ENCODE results near the gene UQCR11.
"Not testable (repeated sequence)": the region's sequence is repeated elsewhere in the genome, so short reads cannot be mapped to it uniquely, and the experiment has no call there.

The UQCR11 gene

GRCh38 chr19:1605236-1606137 lies at the start of gene UQCR11:
Gene UQCR11, minus strand, starts transcription at chr19:1605462. Its CDS starts 53 bp downstream, at chr19:1605409.
- peak; percentile 91 for DNase-seq

DNA sequence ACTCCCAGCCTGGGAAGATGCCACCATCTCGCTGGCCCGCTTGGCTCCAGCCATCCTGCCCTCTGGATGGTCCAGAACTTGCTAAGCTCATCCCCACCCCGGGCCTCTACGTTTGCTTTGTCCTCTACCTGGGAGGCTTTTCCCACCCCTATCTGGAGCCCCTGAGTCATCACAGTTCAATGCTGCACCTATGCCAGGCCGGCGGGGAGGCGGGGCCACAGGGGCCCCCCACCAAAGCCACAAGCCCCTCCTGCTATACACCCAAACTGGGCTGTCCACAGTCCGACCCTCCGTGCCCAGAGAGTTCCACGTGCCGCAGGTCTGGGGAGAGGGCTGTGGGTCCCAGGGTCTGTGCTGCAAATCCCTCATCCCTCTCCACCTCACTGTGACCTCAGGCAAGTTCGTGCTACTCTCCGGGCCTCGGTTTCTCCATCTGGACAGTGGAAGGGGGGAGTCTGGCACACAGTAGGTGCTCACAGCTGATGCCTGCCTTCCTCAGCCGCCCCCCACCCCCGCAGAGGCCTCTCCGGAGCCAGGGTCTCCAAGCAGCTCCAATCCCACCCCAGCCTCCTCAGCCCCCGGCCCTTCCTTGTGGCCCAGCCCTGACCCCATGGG lies 49.0 kb upstream of the UQCR11 start:
- no peak for DNase-seq

DNA sequence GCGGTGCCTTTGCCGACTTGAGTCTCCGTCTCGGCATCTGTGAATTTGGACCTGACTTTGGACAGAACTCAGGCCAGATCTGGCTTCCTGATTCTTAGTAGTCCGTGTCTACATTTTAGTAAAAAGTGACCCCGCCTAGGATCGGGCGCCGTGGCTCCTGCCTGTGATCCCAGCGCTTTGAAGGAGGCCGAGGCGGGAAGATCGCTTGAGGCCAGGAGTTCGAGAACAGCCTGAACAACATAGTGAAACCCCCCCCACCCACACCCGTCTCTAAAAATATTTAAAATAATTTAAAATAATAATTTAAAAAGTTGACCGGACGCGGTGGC lies 48.0 kb upstream of the UQCR11 start:
- DNase-seq = no peak

DNA sequence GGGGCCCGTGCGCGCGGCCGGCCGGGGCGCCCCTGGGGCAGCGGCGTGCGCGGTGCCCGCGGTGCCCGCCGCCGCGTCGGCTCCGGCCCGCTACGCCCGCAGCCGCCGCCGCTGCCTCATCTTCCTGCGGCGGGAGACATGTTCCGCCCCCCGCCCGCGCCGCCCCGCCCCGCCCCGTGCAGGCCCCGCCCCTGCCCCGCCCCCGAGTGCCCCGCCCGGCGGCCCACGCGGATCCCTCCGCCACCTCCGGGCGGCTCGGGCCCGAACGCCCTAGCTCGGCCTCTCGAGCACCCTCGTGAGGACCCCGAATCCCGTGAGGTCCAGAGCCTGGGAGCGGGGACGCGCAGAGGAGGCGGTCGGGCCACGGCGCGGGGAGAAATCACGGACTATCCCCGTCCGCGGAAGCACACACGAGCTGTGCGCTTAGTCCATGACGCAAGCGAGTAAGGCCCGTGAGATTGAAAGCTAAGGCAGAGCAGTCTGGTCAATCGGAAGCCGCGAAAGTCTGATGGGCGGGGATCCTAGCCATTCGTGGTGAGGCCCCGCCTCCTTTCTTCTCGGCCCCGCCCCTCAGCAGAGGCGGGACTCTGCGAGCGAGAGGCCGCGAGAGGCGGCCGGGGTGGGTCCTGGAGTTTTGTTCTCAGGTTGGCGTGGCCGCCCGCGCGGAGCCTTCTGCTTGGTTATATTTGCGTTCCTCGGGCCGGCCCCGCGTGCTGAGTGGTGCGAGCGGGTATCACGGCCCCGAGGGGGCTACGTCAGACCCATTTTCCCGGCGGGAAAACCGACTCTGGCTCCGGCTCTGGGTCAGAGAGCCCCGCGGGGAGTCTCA lies 47.4 kb upstream of the UQCR11 start, which contains the start of gene TCF3:
Gene TCF3 (minus strand): TSS at position 145 of the 829 bp plus-strand sequence. CDS start 2,367 bp downstream, outside the sequence.
- DNase-seq = peak; percentile 97

- DNase-seq = no peak
These were observed 46.5 kb upstream of the UQCR11 start for GRCh38 chr19:1651568-1652291.

GRCh38 chr19:1650650-1651567 lies 45.6 kb upstream of the UQCR11 start:
- no peak for DNase-seq

DNA sequence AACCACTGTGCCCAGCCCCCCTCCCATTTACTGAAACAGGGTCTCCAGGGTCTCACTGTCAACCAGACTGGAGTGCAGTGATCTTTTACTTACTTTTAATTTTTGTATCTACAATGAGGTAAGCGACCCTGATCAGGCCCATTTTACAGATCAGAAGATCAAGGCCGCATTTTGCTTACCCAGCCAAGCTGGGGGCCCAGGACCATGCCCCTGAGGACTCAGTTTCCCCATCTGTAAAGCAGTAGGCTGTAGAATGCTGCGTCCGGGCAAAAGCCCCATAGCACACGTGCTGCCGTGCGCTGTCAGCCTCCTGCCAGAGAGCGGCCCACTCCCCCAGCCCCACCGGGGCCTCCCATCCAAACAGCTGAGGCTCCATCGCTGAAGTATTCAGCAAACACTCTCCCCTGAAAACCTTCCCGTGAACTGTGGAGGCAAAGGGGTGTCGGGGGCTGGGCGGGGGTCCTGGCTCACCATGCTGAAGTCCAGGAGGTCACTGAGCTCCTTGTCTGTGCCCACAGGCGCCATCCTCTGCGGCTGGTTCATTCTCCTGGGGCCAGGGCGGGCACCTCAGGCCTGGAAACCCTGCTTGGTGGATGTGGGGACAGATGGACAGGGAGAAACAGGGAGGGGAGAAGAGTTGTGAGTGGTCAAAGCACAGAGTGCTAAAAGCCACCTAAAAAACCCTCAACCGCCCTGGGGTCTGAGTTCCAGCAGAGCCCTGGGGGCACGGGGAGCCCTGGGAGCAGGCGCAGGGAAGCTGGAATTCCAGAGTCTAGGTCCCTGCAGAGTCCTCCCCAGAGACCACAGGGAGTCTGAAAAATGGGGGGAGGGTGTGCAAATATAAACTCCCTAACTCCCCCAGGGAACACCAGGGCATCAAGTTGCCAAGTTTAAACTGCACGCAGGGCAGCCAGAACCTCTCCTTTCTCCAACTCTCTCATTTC lies 44.7 kb upstream of the UQCR11 start:
- no peak for DNase-seq

DNA sequence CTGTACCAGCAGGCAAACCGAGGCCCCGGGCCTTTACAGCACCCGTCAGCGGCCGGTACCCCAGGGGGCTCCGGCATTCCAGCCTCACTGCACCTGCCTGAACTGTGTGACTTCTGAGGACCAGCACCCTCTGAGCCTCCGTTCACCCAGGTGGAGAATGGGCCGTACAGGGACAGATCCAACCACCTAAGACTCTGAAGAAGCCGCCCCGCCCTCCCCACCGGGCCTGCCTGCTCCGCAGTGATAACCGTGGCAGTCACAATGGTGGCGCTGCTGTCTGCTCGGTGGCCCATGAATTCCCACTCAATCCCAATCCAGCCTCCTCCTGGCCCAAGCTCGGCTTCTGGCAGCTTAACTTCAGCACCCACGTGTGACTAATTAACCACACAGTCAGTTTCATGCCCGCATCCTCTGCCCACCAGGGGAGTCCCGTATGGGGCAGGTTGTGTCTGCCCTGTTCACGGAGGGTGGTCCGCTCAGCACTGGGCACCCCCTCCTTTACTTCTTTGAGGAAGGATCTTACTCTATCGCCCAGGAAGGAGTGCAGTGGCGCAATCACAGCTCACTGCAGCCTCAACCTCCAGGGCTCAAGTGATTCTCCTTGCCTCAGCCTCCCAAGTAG lies 43.8 kb upstream of the UQCR11 start:
- DNase-seq = no peak

- no peak for DNase-seq
These were observed 43.2 kb upstream of the UQCR11 start for GRCh38 chr19:1648459-1648849.

- no peak for DNase-seq
These were observed 42.5 kb upstream of the UQCR11 start for GRCh38 chr19:1647501-1648458.

DNA sequence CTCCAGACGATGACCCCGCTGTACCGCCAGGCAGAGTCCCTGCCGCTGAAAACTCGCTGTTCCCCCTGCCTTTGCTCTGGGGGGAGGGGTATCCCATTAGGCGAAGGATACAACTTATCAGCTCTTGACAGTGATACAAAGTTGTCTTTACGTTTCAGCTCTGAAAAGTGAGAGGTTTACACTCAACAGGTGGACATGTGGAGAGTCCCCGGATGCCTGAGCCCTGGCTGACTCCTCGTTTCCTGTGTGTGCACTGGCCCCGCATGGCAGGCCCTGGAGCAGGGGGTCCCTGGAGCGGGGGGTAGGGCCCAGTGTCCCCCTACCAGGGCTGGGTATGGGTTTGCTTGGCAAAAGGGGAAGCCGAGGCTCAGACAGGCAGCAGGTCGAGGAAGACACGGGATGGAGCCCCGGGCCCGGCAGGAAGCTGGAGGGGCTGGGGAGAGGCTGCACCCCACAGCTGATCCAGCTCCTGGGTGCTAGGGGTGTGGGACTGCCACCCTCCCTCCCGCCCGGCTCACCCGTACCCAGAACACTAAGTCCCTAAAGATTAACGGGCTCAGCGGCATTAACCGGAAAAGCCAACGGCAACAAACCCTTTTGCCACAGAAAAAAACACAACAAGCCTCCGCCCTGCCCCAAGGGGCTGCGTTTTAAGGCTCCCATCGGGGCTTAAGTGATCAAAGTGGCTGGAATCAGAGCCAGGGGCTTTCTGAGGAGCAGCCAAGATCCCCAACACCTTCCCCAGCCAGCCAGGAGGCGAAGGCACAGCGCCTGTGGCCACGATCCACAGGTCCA lies 41.6 kb upstream of the UQCR11 start:
- no peak for DNase-seq

DNA sequence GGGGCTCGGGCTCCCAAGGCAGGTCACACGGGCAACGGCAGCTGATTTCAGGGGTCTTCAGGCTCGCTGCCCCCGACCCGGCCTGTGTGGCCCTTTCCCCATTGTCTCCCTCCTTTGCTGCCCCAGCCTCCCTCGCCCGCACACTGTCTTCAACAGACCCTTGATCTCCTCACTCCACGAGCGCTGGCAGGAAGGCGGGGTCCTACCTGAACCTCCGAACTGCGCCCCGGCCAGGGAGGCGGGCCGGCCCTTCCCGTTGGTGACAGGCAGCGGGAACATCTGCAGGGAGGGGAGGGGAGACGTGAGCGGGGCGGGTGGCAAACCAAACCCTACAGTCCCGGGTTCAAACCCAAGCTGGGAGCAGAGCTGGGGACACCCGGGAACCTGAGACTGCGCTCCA lies 40.9 kb upstream of the UQCR11 start:
- DNase-seq = no peak

DNA sequence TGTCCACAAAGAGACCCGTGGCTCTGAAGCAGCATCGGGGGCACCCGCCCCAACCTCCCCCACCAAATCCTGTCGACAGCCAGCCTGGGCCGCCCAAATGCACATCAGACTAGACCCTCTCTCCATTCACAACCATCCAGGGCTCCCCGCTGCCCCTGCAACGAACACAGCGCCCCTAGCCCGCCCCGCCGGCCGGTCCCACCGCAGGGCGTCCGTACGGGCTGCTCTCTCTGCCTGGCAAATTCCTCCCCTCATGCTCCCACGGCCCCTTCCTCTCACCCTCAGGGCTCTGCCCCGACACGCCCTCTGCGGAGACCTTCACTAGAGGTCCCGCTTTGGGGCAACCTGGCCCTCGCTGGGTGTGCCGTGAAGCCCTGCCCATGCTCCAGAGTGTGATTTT lies 40.0 kb upstream of the UQCR11 start:
- DNase-seq = no peak

DNA sequence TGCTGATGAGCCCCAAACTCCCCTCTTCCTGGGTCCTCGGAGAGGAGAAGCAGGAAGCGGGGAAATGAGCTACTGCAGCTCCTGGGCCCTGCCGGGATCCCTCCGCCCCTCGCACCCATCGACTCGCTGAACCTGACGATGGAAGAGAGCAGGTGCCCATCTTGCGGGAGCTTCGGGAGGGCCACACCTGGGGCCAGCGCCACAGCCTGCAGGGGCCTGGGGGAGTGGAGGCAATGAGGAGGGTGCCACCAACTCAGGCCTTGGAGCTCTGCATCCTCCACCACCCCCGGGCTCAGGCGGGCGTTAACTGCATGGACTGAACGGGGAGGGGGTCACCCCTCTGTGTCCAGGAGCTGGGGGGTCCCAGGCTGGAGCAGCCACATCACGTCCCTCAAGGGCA lies 38.8 kb upstream of the UQCR11 start:
- DNase-seq = no peak

GRCh38 chr19:1640893-1641448 lies 35.7 kb upstream of the UQCR11 start:
- DNase-seq = not testable (repeated sequence)

DNA sequence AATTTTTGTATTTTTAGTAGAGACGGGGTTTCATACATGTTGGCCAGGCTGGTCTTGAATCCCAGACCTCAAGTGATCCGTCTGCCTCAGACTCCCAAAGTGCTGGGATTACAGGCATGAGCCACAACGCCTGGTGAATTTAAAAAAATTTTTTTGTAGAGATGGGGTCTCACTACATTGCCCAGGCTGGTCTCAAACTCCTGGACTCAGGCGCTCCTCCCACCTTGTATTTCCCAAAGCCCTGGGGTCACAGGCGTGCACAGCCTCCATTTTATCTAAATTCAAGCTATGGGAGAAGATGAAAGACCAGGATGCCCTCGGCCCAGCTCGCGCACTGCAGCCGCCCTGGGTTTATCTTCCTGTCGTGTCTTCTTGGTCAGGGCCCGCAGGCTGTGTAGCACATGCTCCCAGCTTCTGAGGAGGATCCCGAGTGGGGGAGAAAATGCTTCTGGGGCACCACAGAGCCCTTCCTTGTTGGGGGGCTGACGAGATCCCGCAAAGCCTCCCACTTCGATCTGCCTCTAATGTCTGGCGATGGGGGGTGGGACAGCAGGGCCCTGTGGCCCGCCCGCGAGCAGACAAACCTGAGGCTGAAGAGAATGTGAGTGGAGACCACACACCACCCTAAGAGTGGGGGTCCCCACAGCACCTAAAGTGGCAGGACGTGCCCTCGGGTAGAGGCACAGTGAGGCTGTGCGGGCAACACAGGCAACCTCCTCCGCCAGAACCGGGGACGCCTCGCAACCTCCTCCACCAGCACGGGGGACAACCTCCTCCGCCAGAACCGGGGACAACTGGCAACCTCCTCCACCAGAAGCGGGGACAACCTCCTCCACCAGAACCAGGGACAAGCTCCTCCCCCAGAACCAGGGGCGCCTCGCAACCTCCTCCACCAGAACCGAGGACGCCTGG lies 31.3 kb upstream of the UQCR11 start:
- DNase-seq = no peak

- no peak for DNase-seq
These were observed 29.6 kb upstream of the UQCR11 start for GRCh38 chr19:1634938-1635243.
